CD4-positive, alpha-beta T cell (primary cell): ENCODE data around the gene LUC7L2. TPM values are rescaled to one million over a fixed set of nuclear protein-coding genes. Genes with fewer than 3 reads are reported as not detected.

Source experiments
- ATAC-seq: fragments of 200-7000 bp; cut with Tn5 transposase; one replicate; pipeline ENCODE4 v1.10.0; 2022; ENCODE audit warnings: mild to moderate bottlenecking; ENCODE audit not compliant: poor library complexity
- CTCF ChIA-PET: fragments of 350-600 bp; sonication (Branson Sonifier 250); formaldehyde crosslinking; loops from one replicate; lab custom pipeline; 2021; ENCODE audit warnings: antibody characterized with exemption, inconsistent platforms; lab: Charles Lee
- POLR2A ChIA-PET: fragments of 350-600 bp; sonication (Branson Sonifier 250); formaldehyde crosslinking; loops from one replicate; lab custom pipeline; 2021; ENCODE audit warnings: antibody characterized with exemption, inconsistent platforms; lab: Charles Lee
- DNase-seq, 14 experiments: peaks; one replicate each; pipeline ENCODE4 v3.0.0-alpha.2; 2013 to 2020; ENCODE audit warnings: mixed read lengths in 2 of 14
- H3K27ac ChIP-seq, 2 donors: one replicate each; pipeline versions ENCODE4 v1.5.1 to v1.7.0; 2013; ENCODE audit warnings: low read length in 2 of 2, low read depth in 1 of 2, mild to moderate bottlenecking in 1 of 2
- H3K27me3 ChIP-seq, 2 experiments: 1 replicate in 1 of 2; 2 replicates in 1 of 2; pipeline versions ENCODE4 v1.6.1 to v1.7.0; 2013; ENCODE audit warnings: low read length in 2 of 2, control low read depth in 1 of 2, mild to moderate bottlenecking in 1 of 2, moderate library complexity in 1 of 2; ENCODE audit not compliant: insufficient read depth in 2 of 2, control insufficient read depth in 1 of 2
- H3K36me3 ChIP-seq: one replicate; pipeline ENCODE4 v1.6.1; 2013; ENCODE audit warnings: low read length, control low read depth; ENCODE audit not compliant: insufficient read depth
- H3K4me1 ChIP-seq: one replicate; pipeline ENCODE4 v1.6.1; 2013; ENCODE audit warnings: low read length, control low read depth; ENCODE audit not compliant: insufficient read depth
- H3K4me3 ChIP-seq: one replicate; pipeline ENCODE4 v1.5.1; 2013; ENCODE audit warnings: mild to moderate bottlenecking, low read length, moderate library complexity
- H3K9me3 ChIP-seq, 2 experiments: 1 replicate in 1 of 2; 2 replicates in 1 of 2; pipeline versions ENCODE4 v1.6.1 to v1.7.0; 2013; ENCODE audit warnings: low read length in 2 of 2, mild to moderate bottlenecking in 2 of 2, control low read depth in 1 of 2, moderate library complexity in 1 of 2; ENCODE audit not compliant: control insufficient read depth in 1 of 2, insufficient read depth in 1 of 2
- H3K27ac Mint-ChIP-seq: one replicate; pipeline ENCODE4 v1.8.0; 2020; ENCODE audit warnings: mixed read lengths
- H3K27me3 Mint-ChIP-seq: one replicate; pipeline ENCODE4 v1.8.0; 2021; ENCODE audit warnings: mixed read lengths
- H3K36me3 Mint-ChIP-seq: one replicate; pipeline ENCODE4 v1.8.0; 2021; ENCODE audit warnings: low read depth, mixed read lengths
- H3K4me1 Mint-ChIP-seq: one replicate; pipeline ENCODE4 v1.8.0; 2021; ENCODE audit warnings: low read depth, mixed read lengths
- H3K4me3 Mint-ChIP-seq: one replicate; pipeline ENCODE4 v1.8.0; 2020; ENCODE audit warnings: mild to moderate bottlenecking, mixed read lengths
- H3K9me3 Mint-ChIP-seq: one replicate; pipeline ENCODE4 v1.8.0; 2020; ENCODE audit warnings: mixed read lengths
- intact Hi-C, 2 experiments: fragments of 100-400 bp; cut with DNase I in 1 of 2; cut with micrococcal nuclease in 1 of 2; formaldehyde crosslinking; loops; one replicate each; pipeline versions ENCODE4 v1.15.1 to v1.9.0; 2023 to 2025; cut with DNase I, micrococcal nuclease
- total RNA-seq, 174 experiments: library from RNA in 2 of 174; stranded (reverse) in 2 of 174; gene quantifications; one replicate each; pipeline ENCODE4 v1.2.3 and lab custom pipeline; 2021 to 2026
- TF ChIP-seq, protein P1 (sequence below): fragments of 200-600 bp; IDR thresholded peaks from one replicate; pipeline ENCODE4 v1.8.0; 2022; ENCODE audit warnings: antibody characterized with exemption, mild to moderate bottlenecking

Gene LUC7L2
- total RNA-seq, 2 experiments from 2014 or later: 177 to 194 TPM

DNA sequence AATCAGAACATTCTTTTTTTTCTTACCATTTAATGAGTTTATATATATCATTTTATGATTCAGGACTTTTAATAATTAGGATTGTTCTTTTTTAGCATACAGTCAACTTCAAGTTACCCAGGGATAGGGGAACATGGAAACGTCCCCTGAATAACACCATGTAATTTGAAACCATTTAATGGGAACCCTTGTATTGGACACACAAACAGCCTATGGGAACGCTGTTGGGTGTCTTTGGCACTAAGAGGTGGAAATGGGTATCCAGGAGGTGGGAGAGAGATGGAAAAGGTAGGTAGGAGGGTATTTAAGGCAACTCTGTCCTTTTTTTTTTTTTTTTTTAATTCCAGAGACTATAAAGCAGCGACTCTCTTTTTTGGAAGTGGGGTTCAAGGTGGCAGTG lies 2.6 kb downstream of the LUC7L2 start:
- ATAC-seq (no peak), DNase-seq (no peak)
- Mint-ChIP-seq H3K4me1 (peaks cover 74% of the 10 kb centered on the region), H3K36me3 (peaks cover 55% of the 10 kb centered on the region), H3K9me3 (no peaks in the 10 kb centered on the region), H3K4me3 (no peak overlapping the region), H3K27me3 (no peaks in the 10 kb centered on the region), H3K27ac (peak overlapping the region; percentile 98)
- TF ChIP-seq, protein P1, sequence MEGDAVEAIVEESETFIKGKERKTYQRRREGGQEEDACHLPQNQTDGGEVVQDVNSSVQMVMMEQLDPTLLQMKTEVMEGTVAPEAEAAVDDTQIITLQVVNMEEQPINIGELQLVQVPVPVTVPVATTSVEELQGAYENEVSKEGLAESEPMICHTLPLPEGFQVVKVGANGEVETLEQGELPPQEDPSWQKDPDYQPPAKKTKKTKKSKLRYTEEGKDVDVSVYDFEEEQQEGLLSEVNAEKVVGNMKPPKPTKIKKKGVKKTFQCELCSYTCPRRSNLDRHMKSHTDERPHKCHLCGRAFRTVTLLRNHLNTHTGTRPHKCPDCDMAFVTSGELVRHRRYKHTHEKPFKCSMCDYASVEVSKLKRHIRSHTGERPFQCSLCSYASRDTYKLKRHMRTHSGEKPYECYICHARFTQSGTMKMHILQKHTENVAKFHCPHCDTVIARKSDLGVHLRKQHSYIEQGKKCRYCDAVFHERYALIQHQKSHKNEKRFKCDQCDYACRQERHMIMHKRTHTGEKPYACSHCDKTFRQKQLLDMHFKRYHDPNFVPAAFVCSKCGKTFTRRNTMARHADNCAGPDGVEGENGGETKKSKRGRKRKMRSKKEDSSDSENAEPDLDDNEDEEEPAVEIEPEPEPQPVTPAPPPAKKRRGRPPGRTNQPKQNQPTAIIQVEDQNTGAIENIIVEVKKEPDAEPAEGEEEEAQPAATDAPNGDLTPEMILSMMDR: no peak
- intact Hi-C loops: loop anchor here (10.0 kb wide), 2 partner anchors 52 to 812 kb away; partner anchors contain the start of gene KDM7A (in 1 of the 2)
- Histone ChIP-seq H3K4me1 (peaks cover 25% of the 10 kb centered on the region), H3K9me3 (no peaks in the 10 kb centered on the region), H3K27me3 (no peaks in the 10 kb centered on the region), H3K4me3 (no peak overlapping the region), H3K36me3 (peaks cover 29% of the 10 kb centered on the region), H3K27ac (no peak overlapping the region)
- ChIA-PET CTCF (no interaction called here), POLR2A (interaction anchor here (0.8 kb wide), 1 partner anchor 10 kb away, joined by 3 read pairs; no protein-coding TSS in a partner anchor)

DNA sequence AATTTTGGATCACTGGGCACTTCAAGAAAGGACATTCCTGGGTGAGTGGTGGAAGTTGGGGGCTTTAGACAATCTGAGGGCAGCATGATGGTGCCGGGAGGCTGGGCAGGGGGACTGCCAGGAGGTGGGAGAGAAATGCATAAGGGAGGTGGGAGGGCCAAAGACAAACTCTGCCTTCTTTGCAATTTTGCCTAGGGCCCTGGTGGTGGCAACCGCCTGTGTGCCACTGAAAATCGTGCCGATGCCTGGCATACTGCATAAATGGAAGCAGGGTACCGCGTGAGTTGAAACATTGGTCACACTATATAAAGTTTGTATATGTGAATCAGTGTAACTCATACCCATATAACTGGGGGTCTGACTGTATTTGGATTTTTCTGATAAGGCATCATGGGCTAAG lies 3.3 kb downstream of the LUC7L2 start:
- Histone ChIP-seq H3K27ac (no peak overlapping the region), H3K36me3 (peaks cover 36% of the 10 kb centered on the region), H3K27me3 (no peaks in the 10 kb centered on the region), H3K4me1 (peaks cover 24% of the 10 kb centered on the region), H3K4me3 (no peak overlapping the region), H3K9me3 (no peaks in the 10 kb centered on the region)
- Mint-ChIP-seq H3K4me3 (peak overlapping the region; percentile 77), H3K36me3 (peaks cover 62% of the 10 kb centered on the region), H3K27ac (peak overlapping the region; percentile 98), H3K27me3 (no peaks in the 10 kb centered on the region), H3K9me3 (no peaks in the 10 kb centered on the region), H3K4me1 (peaks cover 81% of the 10 kb centered on the region)
- ChIA-PET POLR2A (interaction anchor here (1.2 kb wide), 1 partner anchor 24 kb away, joined by 4 read pairs; no protein-coding TSS in a partner anchor), CTCF (interaction anchor here (0.7 to 1.2 kb wide), 3 partner anchors 15 to 72 kb away, joined by 3 read pairs; no protein-coding TSS in a partner anchor)
- no peak for ATAC-seq
- TF ChIP-seq, protein P1: no peak
- intact Hi-C loops: loop anchor here (10.0 kb wide), 2 partner anchors 52 to 812 kb away; partner anchors contain the start of gene KDM7A (in 1 of the 2)
- DNase-seq: no peak

DNA sequence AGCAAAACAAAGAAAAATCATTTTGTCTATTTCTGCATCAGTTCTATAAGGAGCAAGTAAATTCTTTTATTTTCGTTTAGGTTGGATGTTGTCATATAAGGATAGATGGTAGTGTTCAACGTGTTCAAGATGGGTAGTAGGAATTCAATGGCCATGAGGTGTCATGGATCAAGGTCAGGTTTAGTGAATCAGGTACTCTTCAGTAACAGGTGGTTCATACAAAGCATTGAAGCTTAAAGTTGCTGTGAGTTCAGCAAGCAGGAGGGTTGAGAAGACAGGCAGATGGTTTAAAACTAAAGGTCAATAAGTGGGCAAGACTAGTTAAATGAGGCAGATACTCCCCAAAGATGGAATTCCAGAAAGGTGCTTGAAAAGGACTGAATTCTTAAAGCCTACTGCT lies 5.6 kb downstream of the LUC7L2 start:
- H3K27me3 ChIP-seq: no peaks in the 10 kb centered on the region
- no peak overlapping the region for H3K27ac ChIP-seq
- Mint-ChIP-seq H3K4me3 (peak overlapping the region; percentile 8), H3K4me1 (peaks cover 89% of the 10 kb centered on the region), H3K9me3 (no peaks in the 10 kb centered on the region), H3K36me3 (peaks cover 52% of the 10 kb centered on the region), H3K27ac (no peak overlapping the region), H3K27me3 (no peaks in the 10 kb centered on the region)
- ChIA-PET POLR2A (interaction anchor here (1.1 kb wide), 1 partner anchor 25 kb away, joined by 3 read pairs; no protein-coding TSS in a partner anchor), CTCF (interaction anchor here (1.2 kb wide), 1 partner anchor 14 kb away, joined by 3 read pairs; no protein-coding TSS in a partner anchor)
- DNase-seq (no peak), ATAC-seq (no peak)
- no peaks in the 10 kb centered on the region for H3K9me3 ChIP-seq
- intact Hi-C loops: loop anchor here (10.0 kb wide), 2 partner anchors 49 to 809 kb away; partner anchors contain the start of gene KDM7A (in 1 of the 2)
- no peak overlapping the region for H3K4me3 ChIP-seq
- TF ChIP-seq, protein P1: no peak
- H3K36me3 ChIP-seq: peaks cover 43% of the 10 kb centered on the region
- H3K4me1 ChIP-seq: peaks cover 25% of the 10 kb centered on the region
